HepG2 (cell line): ENCODE data around the gene TC2N. TPM values are rescaled to one million over a fixed set of nuclear protein-coding genes. Genes with fewer than 3 reads are reported as not detected.

Experiments used
- HDAC6 ChIP-seq: fragments of 200-600 bp; sonication (generic); IDR thresholded peaks from 2 replicates; pipeline ENCODE4 v1.7.0; 2017; ENCODE audit warnings: mild to moderate bottlenecking, antibody characterized with exemption, low read length, low read depth
- HNF4G ChIP-seq, 2 experiments: sonication (generic) in 1 of 2; formaldehyde crosslinking in 1 of 2; IDR thresholded peaks; 2 replicates each; pipeline versions ENCODE4 v1.4.0 to v1.6.1; 2011 to 2020; ENCODE audit warnings: borderline replicate concordance in 2 of 2, low read depth in 2 of 2, mild to moderate bottlenecking in 2 of 2, low read length in 1 of 2, missing genetic modification reagents in 1 of 2, moderate library complexity in 1 of 2
- KLF16 ChIP-seq, 2 experiments: sonication (generic) in 1 of 2; formaldehyde crosslinking in 1 of 2; IDR thresholded peaks; 2 replicates each; pipeline versions ENCODE4 v1.6.1 to v1.8.0; 2016 to 2023; ENCODE audit warnings: missing genetic modification reagents in 2 of 2, missing compliant biosample characterization in 1 of 2
- MXD4 ChIP-seq: IDR thresholded peaks from 2 replicates; pipeline ENCODE4 v1.6.1; 2016; ENCODE audit warnings: mild to moderate bottlenecking, missing biosample characterization, missing genetic modification reagents
- SOX6 ChIP-seq, 2 experiments: fragments of 450-650 bp in 1 of 2; sonication (generic) in 1 of 2; formaldehyde crosslinking in 1 of 2; IDR thresholded peaks; 2 replicates each; pipeline versions ENCODE4 v1.4.0 to v1.6.1; 2017 to 2020; ENCODE audit warnings: antibody characterized with exemption in 1 of 2, mild to moderate bottlenecking in 1 of 2, missing genetic modification reagents in 1 of 2
- TBP ChIP-seq: sonication (generic); formaldehyde crosslinking; IDR thresholded peaks from 2 replicates; pipeline ENCODE4 v1.5.0; 2020; ENCODE audit warnings: missing genetic modification reagents
- XBP1 ChIP-seq: sonication (generic); formaldehyde crosslinking; IDR thresholded peaks from 2 replicates; pipeline ENCODE4 v1.5.0; 2020; ENCODE audit warnings: missing genetic modification reagents
- ZNF501 ChIP-seq: sonication (generic); formaldehyde crosslinking; IDR thresholded peaks from 2 replicates; pipeline ENCODE4 v1.5.1; 2020; ENCODE audit warnings: mild to moderate bottlenecking, moderate library complexity, missing genetic modification reagents
- ZNF749 ChIP-seq: sonication (generic); formaldehyde crosslinking; IDR thresholded peaks from 2 replicates; pipeline ENCODE4 v1.8.0; 2022; ENCODE audit warnings: mild to moderate bottlenecking, missing genetic modification reagents, moderate library complexity, borderline replicate concordance
- ZNF790 ChIP-seq: sonication (generic); formaldehyde crosslinking; IDR thresholded peaks from 2 replicates; pipeline ENCODE4 v1.8.0; 2022; ENCODE audit warnings: missing genetic modification reagents, mild to moderate bottlenecking, borderline replicate concordance
- polyA plus RNA-seq, 8 experiments: library from polyadenylated mRNA; depleted of rRNA in 3 of 8; stranded (reverse) in 7 of 8; unstranded in 1 of 8; fragments of >200 nt; fragmentation: Illumina TruSeq in 4 of 8; extraction: Trizol in 4 of 8; gene quantifications; 2 replicates each; pipeline versions ENCODE4 v1.2.1 to v1.2.3, GENCODE V29; 2011 to 2016; ENCODE audit warnings: low read depth in 4 of 8, missing spikeins in 1 of 8, mixed read lengths in 1 of 8; ENCODE audit not compliant: insufficient read depth in 1 of 8
- total RNA-seq, 5 experiments: library from RNA; depleted of rRNA; stranded (reverse); fragments of >200 nt; fragmentation: Illumina TruSeq; extraction: Trizol; gene quantifications; 2 replicates each; pipeline ENCODE4 v1.2.3, GENCODE V29; 2016; ENCODE audit warnings: low read depth in 1 of 5
- TF ChIP-seq, protein P1 (sequence below): sonication (generic); formaldehyde crosslinking; IDR thresholded peaks from 2 replicates; pipeline ENCODE4 v1.4.0; 2020; ENCODE audit warnings: missing genetic modification reagents
- TF ChIP-seq, protein P2 (sequence below): sonication (generic); formaldehyde crosslinking; IDR thresholded peaks from 2 replicates; pipeline ENCODE4 v1.4.0; 2020; ENCODE audit warnings: missing genetic modification reagents, mild to moderate bottlenecking, borderline replicate concordance
- TF ChIP-seq, protein P3 (sequence below): sonication (generic); formaldehyde crosslinking; IDR thresholded peaks from 2 replicates; pipeline ENCODE4; 2020; ENCODE audit warnings: missing genetic modification reagents, mild to moderate bottlenecking, borderline replicate concordance
- TF ChIP-seq, protein P4 (sequence below): sonication (generic); formaldehyde crosslinking; IDR thresholded peaks from 2 replicates; pipeline ENCODE4 v1.4.0; 2020; ENCODE audit warnings: missing genetic modification reagents
- TF ChIP-seq, protein P5 (sequence below): sonication (generic); formaldehyde crosslinking; conservative IDR thresholded peaks from 2 replicates; pipeline ENCODE4 v1.4.0; 2020; ENCODE audit warnings: missing genetic modification reagents

TC2N gene
- total and polyA plus RNA-seq, 2 of the 13 experiments (the other 11 are each of a cell fraction or from before 2014, with no cell fraction given): 0.03 TPM; not detected in 1

DNA sequence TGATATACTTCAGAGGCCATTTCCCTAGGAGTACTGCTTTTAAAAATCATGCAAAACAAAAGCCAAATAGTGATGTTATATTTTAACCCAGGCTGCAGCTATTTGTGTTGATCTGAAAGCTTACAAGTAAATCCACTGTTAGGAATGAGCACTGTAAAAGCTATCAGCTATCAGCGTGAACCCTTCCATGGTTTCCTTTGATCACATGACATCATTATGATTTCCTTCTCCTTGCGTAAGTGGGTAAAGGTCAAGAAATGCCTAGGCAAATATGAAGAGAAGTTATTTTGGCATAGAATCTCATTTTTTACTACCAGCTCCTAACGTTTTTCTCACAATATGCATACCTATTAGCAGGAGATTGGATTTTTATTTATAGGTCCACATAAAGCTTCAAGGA lies 86.9 kb downstream of the TC2N start (continued):
- TF ChIP-seq, protein P1, sequence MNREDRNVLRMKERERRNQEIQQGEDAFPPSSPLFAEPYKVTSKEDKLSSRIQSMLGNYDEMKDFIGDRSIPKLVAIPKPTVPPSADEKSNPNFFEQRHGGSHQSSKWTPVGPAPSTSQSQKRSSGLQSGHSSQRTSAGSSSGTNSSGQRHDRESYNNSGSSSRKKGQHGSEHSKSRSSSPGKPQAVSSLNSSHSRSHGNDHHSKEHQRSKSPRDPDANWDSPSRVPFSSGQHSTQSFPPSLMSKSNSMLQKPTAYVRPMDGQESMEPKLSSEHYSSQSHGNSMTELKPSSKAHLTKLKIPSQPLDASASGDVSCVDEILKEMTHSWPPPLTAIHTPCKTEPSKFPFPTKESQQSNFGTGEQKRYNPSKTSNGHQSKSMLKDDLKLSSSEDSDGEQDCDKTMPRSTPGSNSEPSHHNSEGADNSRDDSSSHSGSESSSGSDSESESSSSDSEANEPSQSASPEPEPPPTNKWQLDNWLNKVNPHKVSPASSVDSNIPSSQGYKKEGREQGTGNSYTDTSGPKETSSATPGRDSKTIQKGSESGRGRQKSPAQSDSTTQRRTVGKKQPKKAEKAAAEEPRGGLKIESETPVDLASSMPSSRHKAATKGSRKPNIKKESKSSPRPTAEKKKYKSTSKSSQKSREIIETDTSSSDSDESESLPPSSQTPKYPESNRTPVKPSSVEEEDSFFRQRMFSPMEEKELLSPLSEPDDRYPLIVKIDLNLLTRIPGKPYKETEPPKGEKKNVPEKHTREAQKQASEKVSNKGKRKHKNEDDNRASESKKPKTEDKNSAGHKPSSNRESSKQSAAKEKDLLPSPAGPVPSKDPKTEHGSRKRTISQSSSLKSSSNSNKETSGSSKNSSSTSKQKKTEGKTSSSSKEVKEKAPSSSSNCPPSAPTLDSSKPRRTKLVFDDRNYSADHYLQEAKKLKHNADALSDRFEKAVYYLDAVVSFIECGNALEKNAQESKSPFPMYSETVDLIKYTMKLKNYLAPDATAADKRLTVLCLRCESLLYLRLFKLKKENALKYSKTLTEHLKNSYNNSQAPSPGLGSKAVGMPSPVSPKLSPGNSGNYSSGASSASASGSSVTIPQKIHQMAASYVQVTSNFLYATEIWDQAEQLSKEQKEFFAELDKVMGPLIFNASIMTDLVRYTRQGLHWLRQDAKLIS: no peak
- no peak for TF ChIP-seq MXD4 (CRISPR knock-in tag)
- no peak for TF ChIP-seq ZNF790 (CRISPR knock-in tag)
- TF ChIP-seq, protein P2, sequence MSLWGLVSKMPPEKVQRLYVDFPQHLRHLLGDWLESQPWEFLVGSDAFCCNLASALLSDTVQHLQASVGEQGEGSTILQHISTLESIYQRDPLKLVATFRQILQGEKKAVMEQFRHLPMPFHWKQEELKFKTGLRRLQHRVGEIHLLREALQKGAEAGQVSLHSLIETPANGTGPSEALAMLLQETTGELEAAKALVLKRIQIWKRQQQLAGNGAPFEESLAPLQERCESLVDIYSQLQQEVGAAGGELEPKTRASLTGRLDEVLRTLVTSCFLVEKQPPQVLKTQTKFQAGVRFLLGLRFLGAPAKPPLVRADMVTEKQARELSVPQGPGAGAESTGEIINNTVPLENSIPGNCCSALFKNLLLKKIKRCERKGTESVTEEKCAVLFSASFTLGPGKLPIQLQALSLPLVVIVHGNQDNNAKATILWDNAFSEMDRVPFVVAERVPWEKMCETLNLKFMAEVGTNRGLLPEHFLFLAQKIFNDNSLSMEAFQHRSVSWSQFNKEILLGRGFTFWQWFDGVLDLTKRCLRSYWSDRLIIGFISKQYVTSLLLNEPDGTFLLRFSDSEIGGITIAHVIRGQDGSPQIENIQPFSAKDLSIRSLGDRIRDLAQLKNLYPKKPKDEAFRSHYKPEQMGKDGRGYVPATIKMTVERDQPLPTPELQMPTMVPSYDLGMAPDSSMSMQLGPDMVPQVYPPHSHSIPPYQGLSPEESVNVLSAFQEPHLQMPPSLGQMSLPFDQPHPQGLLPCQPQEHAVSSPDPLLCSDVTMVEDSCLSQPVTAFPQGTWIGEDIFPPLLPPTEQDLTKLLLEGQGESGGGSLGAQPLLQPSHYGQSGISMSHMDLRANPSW (CRISPR knock-in tag): no peak
- TF ChIP-seq, protein P3, sequence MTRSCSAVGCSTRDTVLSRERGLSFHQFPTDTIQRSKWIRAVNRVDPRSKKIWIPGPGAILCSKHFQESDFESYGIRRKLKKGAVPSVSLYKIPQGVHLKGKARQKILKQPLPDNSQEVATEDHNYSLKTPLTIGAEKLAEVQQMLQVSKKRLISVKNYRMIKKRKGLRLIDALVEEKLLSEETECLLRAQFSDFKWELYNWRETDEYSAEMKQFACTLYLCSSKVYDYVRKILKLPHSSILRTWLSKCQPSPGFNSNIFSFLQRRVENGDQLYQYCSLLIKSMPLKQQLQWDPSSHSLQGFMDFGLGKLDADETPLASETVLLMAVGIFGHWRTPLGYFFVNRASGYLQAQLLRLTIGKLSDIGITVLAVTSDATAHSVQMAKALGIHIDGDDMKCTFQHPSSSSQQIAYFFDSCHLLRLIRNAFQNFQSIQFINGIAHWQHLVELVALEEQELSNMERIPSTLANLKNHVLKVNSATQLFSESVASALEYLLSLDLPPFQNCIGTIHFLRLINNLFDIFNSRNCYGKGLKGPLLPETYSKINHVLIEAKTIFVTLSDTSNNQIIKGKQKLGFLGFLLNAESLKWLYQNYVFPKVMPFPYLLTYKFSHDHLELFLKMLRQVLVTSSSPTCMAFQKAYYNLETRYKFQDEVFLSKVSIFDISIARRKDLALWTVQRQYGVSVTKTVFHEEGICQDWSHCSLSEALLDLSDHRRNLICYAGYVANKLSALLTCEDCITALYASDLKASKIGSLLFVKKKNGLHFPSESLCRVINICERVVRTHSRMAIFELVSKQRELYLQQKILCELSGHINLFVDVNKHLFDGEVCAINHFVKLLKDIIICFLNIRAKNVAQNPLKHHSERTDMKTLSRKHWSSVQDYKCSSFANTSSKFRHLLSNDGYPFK (CRISPR knock-in tag): no peak
- TF ChIP-seq, protein P4, sequence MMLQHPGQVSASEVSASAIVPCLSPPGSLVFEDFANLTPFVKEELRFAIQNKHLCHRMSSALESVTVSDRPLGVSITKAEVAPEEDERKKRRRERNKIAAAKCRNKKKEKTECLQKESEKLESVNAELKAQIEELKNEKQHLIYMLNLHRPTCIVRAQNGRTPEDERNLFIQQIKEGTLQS (CRISPR knock-in tag): 0 out of 2 replicates have a peak, but pooled peaks have one; percentile 27
- no peak for TF ChIP-seq ZNF749
- TF ChIP-seq, protein P5, sequence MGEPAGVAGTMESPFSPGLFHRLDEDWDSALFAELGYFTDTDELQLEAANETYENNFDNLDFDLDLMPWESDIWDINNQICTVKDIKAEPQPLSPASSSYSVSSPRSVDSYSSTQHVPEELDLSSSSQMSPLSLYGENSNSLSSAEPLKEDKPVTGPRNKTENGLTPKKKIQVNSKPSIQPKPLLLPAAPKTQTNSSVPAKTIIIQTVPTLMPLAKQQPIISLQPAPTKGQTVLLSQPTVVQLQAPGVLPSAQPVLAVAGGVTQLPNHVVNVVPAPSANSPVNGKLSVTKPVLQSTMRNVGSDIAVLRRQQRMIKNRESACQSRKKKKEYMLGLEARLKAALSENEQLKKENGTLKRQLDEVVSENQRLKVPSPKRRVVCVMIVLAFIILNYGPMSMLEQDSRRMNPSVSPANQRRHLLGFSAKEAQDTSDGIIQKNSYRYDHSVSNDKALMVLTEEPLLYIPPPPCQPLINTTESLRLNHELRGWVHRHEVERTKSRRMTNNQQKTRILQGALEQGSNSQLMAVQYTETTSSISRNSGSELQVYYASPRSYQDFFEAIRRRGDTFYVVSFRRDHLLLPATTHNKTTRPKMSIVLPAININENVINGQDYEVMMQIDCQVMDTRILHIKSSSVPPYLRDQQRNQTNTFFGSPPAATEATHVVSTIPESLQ (CRISPR knock-in tag): no peak
- TF ChIP-seq HDAC6: no peak
- no peak for TF ChIP-seq SOX6 (IDR thresholded peaks at IDR 0.05)
- no peak; the same call in 1 of the 2 replicates for TF ChIP-seq SOX6 (CRISPR knock-in tag; IDR thresholded peaks at IDR 0.05)
- TF ChIP-seq XBP1 (CRISPR knock-in tag): no peak
- TF ChIP-seq HNF4G (IDR thresholded peaks at IDR 0.05; ENCODE audit: borderline replicate concordance, low read depth, low read length): peak; percentile 33; the same call in 1 of the 2 replicates
- no peak for TF ChIP-seq HNF4G (CRISPR knock-in tag; IDR thresholded peaks at IDR 0.05; ENCODE audit: borderline replicate concordance, low read depth)
- TF ChIP-seq TBP (CRISPR knock-in tag): no peak
- no peak for TF ChIP-seq KLF16 (CRISPR knock-in tag; IDR thresholded peaks at IDR 0.05)
- no peak for TF ChIP-seq ZNF501 (CRISPR knock-in tag)
